ENCODE data around the gene LRG1.
"Not testable (repeated sequence)": the region's sequence is repeated elsewhere in the genome, so short reads cannot be mapped to it uniquely, and the experiment has no call there.

LRG1 gene

GRCh38 chr19:4576016-4576933 is 36.4 kb upstream of the LRG1 start:
- DNase-seq (ENCODE audit: low read depth, low spot score) = peak; percentile 32

- DNase-seq (ENCODE audit: low read depth, low spot score) = peak; percentile 95
Measured at GRCh38 chr19:4575267-4576015, 35.6 kb upstream of the LRG1 start.

DNA sequence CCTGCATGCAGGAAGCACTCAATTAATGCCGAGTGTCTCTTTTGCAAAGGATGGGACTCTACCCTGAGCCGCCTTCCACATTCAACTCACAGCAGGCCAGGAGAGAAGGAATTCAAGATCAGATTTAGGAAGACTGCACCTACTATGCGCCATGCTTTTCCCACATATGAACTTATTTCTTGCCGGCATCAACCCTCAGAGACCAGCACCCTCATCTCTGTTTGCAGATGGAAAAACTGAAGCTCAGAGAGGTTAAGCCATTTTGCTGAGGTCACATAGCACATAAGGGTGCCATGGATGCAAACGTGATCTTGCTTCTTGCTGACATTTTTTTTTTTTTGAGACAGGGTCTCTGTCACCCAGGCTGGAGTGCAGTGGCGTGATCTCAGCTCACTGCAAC is 33.8 kb upstream of the LRG1 start:
- DNase-seq (ENCODE audit: low read depth, low spot score) = no peak

DNA sequence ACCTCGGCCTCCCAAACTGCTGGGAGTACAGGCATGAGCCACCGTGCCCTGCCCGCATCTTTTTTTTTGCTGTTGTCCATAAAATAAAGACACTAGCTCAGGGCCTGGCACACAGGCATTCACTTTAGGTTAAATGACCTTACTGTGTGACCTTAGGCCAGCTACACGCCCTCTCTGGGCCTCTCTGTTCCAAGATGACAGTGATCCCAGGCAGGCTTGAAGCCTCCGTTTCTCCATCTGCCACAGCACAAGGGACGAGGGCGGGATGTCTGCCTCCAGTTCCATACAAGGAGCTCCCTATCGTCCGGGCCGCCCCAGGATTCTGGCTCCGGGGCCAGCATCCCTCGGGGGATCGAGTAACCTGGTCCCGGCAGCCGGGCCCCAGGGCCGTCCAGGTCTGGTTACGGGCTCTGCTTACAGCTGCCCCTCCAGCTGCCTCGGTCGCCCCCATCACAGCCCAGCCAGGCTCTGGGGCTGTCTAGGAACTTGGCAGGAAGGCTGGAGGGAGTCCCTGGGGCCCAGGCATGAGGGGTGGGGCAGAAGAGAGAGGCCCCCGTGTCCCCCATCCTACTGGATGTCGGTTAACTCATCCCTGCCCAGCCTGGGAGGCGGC is 31.6 kb upstream of the LRG1 start:
- no peak for DNase-seq (ENCODE audit: low read depth, low spot score)

DNA sequence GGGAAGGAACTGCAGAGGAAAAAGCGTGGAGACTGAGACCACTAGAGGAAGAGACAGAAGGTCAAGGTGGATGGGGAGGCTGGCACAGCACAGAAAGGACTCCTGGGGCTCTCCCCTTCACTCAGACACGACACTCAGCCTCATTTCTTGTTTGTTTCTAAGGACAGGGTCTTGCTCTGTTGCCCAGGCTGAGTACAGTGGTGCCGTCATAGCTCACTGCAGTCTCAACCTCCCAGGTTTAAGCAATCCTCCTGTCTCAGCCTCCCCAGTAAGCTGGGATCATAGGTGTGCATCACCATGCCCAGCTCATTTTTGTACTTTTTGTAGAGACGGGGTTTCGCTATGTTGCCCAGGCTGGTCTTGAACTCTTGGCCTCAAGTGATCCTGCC is 31.1 kb upstream of the LRG1 start:
- DNase-seq (ENCODE audit: low read depth, low spot score) = no peak

DNA sequence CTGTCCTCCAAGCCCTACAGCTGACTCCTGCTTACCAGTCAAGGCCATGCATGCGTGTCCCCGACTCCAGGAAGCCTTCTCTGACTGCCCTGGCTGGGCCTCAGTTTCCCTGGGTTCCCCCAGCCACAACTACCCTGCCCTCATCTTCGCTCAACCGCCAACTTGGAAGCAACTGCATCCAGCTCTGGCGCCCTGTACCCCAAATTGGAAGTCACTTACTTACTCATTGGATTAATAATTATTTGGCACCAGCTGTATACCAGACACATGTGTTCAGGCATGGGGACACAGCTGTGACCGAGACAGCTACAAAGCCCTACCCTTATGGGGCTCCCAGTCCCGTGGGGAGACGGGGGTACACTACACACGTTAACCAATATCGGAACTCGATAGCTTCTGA is 30.6 kb upstream of the LRG1 start:
- DNase-seq (ENCODE audit: low read depth, low spot score) = no peak

DNA sequence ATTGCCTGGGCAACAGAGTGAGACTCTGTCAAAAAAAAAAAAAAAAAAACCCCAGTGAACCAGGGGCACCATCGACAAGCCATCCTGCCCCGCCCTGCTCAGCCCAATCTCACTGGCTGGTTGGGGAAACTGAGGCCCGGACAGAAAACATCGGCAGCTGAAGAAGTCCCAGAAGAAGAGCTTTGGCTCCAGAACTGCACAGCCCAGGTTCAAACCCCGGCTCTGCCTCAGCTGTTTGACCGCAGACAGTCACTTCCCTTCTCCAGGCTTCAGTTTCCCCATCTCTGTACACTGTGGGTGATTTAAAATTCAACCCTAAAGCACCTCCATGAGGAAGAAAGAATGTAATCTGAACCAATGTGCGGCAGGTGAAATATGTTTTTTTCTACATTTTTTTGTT is 29.1 kb upstream of the LRG1 start:
- DNase-seq (ENCODE audit: low read depth, low spot score) = no peak

DNA sequence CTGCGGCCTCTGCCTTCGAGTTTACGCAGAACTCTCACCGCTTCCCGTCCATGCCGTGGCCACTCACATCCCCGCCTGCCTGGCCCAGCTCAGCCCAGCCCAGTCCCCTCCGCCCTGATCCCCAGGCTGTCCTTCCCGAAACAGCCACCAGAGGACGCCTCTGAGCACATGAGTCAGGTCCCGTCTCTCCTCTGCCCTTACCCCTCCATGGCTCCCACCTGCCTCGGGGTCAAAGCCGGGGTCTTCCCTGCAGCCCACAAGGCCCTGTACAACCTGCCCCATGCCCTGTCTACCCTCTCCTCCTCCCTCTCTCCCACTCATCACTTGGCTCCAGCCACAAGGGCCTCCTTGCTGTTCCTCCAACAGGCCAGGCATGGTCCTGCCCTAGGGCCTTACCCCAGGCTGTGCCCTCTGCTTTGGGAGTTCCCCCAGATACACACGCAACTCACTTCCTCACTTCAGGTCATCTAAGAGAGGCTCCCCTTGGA is 27.8 kb upstream of the LRG1 start:
- DNase-seq (ENCODE audit: low read depth, low spot score) = no peak

DNA sequence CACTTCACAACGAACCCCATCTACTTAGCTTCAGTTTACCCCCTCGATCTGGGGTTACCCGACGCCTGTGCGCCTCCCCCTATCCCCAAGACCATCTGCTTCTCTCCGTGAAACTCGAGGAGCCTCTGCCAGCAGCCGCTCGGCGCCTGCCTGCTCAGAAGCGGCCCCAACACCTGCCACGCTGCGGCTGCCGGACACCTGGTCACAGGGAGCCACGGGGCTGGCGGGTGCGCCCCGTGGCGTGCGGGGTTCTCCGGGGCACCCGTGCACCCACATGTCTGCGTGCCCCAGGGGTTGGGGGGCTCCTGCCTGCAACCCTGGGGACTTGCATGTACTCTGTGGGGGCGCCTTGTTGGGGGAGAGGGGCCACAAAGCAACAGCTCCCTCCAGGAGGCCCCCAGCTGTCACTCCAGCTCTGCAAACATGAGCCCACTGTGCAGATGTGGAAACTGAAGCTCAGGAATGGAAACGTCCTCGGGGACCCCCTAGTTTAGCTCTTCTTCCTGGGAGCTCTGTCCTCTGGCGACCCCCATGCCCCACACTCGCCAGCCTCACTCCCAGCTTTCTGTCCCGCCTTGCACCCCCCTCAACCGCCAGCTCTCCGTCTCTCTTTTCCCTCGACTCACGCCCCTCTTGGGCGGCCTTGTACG is 26.7 kb upstream of the LRG1 start:
- DNase-seq (ENCODE audit: low read depth, low spot score) = no peak

DNA sequence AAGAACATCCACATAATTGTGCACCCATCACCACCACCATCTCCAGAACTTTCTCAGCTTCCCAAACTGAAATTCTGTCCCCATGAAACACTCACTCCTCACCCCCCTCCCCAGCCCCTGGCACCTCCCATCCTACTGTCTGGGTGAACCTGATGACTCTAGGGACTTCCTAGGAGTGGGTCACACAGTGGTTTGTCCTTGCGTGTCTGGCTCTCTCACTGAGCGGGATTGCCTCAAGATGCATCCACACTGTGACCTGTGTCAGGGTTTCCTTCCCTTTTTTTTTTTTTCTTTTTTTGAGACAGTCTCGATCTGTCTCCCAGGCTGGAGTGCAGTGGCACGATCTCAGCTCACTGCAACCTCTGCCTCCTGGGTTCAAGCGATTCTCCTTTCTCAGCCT is 23.7 kb upstream of the LRG1 start:
- DNase-seq (ENCODE audit: low read depth, low spot score) = not testable (repeated sequence)

- DNase-seq (ENCODE audit: low read depth, low spot score) = not testable (repeated sequence)
Measured at GRCh38 chr19:4562085-4562484, 22.2 kb upstream of the LRG1 start.

DNA sequence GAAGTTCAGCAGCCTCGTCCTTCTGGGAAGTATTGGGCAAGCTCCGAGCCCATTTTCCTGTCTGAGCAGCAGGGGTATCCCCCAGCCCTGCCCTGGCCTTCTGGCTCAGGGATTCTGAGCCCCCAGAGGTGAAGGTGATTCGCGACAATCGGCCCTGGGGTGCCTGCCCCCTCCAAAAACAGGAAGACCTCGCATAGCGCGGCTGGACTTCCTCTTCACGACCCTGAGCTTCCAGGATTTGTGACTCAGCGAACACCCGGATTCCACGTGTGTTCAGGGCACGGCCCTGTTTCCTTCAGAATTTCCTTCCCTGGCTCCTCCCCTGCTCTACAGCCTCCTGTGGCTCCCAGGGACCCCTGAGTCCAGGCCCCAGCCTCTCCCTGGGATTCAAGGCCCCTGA is 19.7 kb upstream of the LRG1 start, which contains the start of gene SEMA6B:
Gene SEMA6B (minus strand): TSS at position 116 of the 400 bp plus-strand sequence. CDS start 1,227 bp downstream, outside the sequence.
- DNase-seq (ENCODE audit: low read depth, low spot score) = no peak

DNA sequence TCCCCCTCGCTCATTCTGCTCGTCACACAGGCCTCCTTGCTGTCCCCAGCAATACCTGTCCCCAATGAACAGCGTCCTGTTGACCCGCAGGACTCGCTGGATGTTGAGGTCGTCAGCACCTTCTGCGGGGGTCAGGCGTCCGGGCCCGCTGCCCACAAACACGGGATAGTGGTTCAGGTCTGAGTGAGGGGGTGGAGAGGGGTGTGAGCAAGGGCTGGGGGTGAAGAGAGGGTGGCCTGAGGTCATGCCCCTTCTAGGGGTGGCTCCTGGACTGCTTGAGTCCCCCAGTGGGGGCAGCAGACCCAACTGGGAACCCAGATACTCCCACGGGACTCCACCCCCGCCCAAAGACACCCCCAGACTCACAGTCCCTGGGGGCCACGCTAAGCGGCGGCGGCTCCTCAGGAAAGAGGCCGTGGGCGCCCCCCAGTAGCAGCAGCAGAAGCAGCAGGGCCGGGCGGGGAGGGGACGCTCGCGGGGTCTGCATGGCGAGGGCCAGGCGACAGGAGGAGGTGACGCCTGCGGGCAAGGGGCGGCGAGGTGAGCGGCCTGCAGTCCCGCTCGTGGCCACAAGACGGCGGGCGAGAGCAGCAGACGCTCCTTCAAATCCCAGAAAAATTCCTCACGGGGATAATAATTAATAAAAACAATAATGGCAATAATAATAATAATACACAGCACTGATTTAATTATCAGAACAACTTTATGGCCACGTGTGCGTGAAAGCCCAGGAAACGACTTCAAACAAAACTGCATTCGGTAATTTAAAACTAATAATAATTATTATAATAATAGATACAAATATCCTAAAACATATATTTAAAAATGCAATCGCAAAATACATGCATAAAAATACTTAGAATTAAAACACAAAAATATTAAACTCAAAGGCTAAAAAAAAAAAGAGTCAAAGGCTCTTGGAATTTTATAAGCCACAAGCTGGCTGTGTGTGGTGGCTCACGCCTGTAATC is 18.4 kb upstream of the LRG1 start:
- DNase-seq (ENCODE audit: low read depth, low spot score) = no peak

DNA sequence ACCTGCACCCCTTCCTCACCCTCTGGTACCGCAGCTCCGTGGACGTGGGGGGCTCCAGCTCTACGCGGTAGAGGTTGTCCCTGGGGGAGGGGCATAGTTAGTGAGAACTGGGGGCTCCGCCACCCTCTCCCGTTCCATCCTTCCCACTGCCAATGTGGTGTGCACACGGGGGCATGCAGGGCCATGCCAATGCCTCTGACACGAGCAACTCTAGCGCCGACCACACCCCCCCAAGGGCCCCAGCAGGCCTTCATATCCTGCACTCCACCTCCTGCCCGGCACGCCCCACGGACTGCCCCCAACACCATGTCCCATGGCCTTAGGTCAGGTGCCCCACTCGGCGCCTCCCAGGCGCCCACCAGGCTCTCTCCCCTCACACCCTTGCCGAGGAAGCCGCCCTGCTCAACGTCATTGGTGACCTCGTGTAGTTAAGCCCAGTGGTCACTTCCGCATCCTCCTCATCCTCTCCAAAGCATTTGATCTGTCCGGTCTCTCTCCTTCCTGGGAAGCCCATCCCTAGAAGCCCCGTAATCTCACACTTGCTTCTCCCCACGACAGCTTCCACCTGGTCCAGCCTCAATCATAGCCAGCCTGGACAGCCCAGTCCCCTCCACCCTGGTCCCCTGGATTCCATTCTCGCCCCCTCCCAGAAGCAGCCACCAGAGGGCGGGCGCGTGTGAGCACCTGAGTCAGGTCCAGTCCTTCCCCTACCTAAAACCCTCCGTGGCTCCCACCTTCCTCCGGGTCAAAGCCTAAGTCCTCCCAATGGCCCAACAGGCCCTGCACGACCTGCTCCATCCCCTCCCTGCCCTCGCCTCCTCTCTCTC is 17.5 kb upstream of the LRG1 start:
- DNase-seq (ENCODE audit: low read depth, low spot score) = no peak

DNA sequence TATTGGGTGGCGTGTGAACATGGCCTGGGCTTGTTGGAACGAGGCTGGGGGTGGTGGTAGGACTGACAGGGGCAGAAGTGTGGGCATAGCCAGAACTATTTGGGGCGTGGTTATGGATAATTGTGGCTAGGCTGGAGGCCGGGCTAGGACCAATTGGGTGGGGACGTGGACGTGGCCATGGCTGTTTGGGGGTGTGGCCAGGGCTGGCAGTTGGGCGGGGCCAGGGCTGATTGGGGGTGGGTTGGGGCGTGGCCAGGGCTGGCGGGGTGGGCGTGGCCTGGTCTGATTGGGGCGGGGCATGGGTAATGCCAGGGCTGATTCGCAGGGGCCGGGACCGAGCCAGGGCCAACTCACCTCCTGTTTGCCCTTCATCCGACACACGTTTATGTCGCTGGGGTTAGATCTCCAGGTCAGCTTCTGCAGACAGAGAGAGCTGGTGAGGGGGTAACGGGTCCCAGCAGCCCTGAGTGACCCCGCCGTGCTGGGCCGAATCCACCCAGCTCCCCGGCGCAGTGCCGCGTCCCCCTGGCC is 16.8 kb upstream of the LRG1 start:
- DNase-seq (ENCODE audit: low read depth, low spot score) = no peak

GRCh38 chr19:4555657-4556561 is 16.1 kb upstream of the LRG1 start:
- no peak for DNase-seq (ENCODE audit: low read depth, low spot score)

DNA sequence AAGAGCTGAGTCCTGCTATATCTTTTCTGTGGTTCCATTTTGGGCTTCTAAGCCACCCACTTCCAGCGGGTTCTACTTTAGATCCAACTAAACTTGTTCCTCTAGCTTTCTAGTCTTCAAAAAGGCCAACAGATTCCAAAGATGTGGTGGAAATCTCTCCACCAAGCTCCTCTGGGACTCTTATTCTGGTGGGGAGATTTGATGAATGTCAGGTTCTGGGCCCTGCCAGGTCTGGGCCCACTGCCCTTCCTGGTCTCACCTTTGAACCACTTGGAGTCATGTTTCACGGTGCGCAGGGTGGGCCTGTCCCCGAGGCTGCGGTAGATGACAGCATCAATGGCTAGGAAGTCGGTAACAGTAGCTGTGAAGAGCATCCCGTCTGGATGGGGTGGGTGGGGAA is 14.9 kb upstream of the LRG1 start:
- DNase-seq (ENCODE audit: low read depth, low spot score) = no peak

DNA sequence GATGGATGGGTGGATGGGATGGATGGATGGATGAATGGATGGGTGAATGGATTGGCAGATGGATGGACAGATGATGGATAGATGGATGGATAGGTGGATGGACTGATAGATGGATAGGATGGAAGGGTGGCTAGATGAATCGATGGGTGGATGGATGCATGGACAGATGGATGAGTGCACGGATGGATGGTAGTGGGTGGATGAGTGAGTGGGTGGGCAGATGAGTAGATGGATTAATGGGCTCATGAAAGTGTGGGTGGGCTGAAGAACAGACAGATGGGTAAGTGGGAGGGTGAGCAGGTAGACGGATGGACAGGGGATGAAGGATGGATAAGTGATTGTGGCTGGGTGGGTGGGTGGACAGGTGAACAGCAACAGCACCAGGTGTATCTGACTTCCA is 13.9 kb upstream of the LRG1 start:
- DNase-seq (ENCODE audit: low read depth, low spot score) = no peak

Measured in smooth muscle cell of the brain vasculature (primary cell).